NCI-H774 (cell line): ENCODE results near the gene ILDR2.

ENCODE experiments used
- DNase-seq: peaks from one replicate; lab custom pipeline; 2025; lab: John Stamatoyannopoulos, UW

The ILDR2 gene

DNA sequence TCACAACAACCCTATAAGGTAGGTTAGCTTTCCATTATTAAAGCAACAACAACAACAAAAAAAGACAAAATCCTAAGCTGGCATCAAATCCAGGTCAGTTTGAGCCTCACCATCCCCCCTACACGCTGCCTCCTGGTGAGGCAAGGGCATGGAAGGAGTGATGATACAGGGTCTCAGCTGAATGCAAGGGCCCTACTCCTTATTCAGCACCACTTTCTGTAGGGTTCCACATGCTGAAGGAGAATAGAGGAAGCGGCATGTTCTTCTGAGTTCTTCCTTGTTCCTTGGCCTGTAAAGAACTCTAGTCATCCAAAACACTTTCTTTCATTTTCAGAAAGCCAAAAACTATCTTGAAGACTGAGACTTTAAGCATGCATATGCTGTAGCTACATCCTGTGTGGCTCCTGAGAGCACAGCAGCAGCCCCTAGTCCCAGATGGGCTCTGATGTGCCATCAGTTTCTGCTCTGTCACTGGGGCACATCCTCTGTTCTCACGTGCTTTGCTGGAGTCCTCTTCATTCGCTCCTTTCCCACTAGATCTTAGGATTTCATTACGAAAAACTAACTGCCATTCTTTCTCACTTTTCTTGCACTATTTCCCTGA is 6.2 kb downstream of the ILDR2 start:
- DNase-seq: no peak

DNA sequence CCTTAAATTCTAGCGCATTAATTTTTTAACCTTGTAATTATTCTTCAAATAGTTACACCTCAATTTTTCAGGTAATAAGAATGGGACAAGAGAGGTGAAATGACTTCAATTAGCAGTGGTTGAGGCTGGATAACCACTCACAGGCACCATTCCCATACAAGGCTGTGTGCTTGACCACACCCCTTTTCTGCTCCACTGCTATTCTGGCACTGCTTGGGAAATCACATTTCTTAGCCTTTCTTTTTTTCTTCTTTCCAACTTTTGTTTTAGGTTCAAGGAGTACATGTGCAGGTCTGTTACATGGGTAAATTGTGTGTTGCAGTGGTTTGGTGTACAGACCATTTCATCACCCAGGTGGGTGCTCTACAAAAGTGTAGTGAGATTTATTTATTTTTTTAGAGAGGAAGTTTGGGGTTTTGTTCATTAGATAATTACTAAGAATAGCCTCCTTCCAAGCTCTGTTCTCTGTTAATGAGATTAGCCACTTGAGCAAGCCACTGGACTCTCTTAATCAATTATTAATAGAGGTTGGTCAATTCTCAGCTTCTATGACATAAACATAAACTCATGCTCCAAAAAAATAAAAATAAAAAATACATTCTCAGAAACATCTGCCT is 14.4 kb downstream of the ILDR2 start:
- DNase-seq: no peak

GRCh38 chr1:166956872-166957271 is 18.5 kb downstream of the ILDR2 start:
- no peak for DNase-seq

GRCh38 chr1:166956057-166956850 is 19.1 kb downstream of the ILDR2 start:
- no peak for DNase-seq

DNA sequence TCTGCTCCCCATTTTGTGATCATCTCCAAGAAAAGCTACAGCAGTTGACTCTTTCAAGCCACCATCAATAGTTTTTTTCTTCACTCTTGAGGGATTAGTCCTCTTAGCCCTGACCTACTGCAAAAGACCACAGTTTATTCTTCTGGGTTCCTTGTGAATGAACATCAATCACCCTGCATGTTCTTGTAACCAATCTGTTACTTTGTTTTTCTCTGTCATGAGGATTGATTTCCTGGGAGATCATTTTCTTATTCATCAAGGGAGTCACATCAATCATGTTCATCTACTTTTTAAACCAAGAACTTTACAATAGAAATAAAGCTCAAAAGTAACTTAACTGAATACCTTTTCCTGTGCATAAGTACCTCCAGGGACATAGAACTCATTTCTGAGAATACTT is 21.8 kb downstream of the ILDR2 start:
- no peak for DNase-seq

- DNase-seq: no peak
Measured at GRCh38 chr1:166952002-166952746, 23.2 kb downstream of the ILDR2 start.

- DNase-seq: no peak
Measured at GRCh38 chr1:166951050-166951449, 24.3 kb downstream of the ILDR2 start.

- DNase-seq: no peak
Measured at GRCh38 chr1:166950156-166950555, 25.2 kb downstream of the ILDR2 start.

DNA sequence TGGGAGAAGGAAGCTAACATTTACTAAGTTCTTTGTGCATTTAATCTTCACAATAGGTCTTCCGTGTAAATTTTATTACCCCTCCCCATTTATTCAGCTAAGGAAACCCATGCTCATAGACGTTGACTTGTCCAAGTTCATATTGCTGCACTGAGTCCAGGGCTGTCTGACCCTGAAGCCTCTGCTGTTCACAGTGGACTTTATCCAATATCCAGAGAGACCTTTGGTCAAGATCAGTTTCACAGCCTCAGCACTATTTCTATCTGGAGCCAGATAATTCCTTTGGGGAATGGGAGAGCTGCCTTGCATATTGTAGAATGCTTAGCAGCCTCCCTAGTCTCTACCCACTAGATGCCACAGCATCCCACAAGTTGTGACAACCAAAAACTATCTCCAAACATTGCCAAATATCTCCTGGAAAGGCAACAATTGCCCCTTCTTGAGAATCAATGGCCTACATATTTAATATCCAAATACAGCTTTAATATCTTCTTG is 26.4 kb downstream of the ILDR2 start:
- DNase-seq: no peak

DNA sequence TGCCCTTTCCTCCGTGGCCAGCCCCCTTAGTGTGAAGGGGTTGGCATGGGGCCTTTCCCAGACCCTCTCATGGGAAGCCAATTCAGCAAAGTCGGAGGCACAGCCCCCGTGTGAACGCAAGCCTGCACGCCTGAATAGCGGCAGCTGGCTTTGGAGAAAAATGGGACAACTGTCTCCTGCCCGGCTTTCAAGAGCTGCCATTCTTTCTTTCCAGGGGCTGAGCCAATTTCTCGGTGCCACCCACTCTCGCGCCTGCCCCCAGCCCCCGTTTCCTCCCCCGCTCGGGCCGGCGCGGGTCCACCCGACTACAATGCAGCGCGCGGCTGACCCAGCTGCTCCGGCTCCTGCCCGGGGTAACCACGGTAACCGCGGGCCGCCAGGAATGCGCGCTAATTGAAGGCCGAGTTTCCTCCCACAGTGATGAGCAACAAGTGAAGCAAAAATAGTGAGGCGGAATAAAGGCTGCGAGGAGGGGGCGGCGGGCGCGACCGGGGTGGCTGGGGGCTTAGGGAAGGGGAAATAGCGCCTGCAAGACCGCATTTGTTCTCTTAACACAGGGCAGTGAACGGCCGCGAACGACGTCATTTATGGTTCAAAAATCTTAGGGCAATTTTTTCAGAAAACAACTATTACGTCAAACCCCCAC is 27.8 kb downstream of the ILDR2 start:
- peak; percentile 51 for DNase-seq

GRCh38 chr1:166944186-166944967 is 31.0 kb downstream of the ILDR2 start:
- no peak for DNase-seq

GRCh38 chr1:166939741-166940375 is 35.5 kb downstream of the ILDR2 start:
- DNase-seq: no peak

- DNase-seq: no peak
Measured at GRCh38 chr1:166937962-166938361, 37.4 kb downstream of the ILDR2 start.

GRCh38 chr1:166937329-166937728 is 38.0 kb downstream of the ILDR2 start:
- no peak for DNase-seq

DNA sequence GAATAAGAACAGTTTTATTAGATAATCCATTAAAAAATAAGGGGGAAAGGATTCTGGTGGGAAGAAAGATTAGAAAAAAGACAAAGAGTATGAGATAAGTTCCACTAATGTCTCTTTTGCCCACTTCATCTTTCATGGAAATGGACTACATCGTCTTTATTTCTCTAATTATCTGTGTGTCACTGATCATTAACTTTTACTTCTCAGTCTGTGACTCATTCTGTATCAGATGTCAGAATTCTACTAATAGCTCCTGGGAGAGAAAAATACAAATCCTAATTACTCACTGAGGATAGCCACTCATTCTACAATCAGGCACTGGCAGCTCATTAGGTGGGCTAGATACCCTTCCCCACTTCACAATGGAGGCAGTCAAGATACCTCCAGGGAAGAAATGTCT is 41.7 kb downstream of the ILDR2 start:
- DNase-seq: no peak

- no peak for DNase-seq
Measured at GRCh38 chr1:166933140-166933539, 42.2 kb downstream of the ILDR2 start.

- no peak for DNase-seq
Measured at GRCh38 chr1:166929911-166930310, 45.4 kb downstream of the ILDR2 start.

DNA sequence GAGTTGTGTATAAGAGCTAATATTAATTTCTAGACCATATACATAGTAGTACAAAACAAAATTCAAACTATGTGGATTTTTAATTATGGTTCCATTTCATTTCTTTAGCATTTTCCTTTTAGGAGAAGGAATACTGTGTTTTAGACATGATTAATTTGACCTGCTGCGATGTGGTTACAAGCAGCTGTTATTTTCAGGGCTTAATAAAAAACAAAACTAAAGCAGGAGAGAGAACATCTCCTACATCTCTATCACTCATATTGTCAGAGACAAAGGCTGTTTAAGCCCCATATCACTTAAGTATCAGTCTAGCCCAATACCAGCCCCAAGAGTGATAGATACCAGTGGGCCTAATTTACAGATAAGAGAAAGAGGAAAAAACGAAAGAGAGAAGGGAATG is 47.6 kb downstream of the ILDR2 start:
- DNase-seq: no peak

DNA sequence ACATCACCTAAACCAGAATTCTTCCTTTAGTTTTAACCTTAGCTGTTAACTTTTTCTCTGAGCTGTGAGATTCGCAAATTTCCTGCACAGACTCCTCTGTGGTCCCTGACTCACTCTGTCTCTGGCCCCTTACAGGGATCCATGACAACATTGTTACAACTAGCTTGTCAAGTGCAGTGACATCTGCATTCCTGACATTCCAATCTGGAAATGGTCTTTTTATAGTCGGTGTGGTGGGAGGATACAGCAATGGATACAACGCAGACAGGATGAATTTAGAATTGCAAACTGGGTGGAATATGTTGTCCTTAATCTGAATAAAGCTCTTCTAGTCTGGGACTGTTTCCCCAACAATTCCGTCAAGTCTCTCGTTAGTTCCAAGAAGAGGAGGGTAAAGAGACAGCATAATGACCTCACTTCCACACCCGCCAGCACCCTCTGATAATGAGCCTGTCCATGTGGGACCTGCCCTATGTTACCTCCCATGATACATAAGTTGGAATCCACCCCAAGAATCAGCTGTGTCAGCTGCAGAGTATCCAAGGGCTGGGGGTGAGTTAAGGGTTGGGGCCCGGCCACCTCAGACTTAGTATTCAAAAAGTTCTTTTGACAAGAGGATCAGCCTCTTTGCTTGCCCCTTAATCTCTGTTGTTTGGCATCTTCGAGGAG is 49.4 kb downstream of the ILDR2 start:
- DNase-seq: no peak
